A549 (cell line): Measurements from ENCODE around the gene IFITM1.
"Not testable (repeated sequence)": the region's sequence is repeated elsewhere in the genome, so short reads cannot be mapped to it uniquely, and the experiment has no call there.

Experiments
- CBX8 ChIP-seq: fragments of 200-600 bp; sonication (generic); IDR thresholded peaks from 2 replicates; pipeline ENCODE4 v1.6.1; 2016
- CHD2 ChIP-seq: fragments of 150-350 bp; IDR thresholded peaks from 2 replicates; pipeline ENCODE4 v1.6.1; 2014; ENCODE audit warnings: low read length; ENCODE audit not compliant: partially characterized antibody
- CTCF ChIP-seq: fragments of >200 bp; sonication (Bioruptor Twin); formaldehyde crosslinking; IDR thresholded peaks from 3 replicates; pipeline ENCODE4 v1.5.1; 2016
- HOXA7 ChIP-seq: fragments of 250-450 bp; sonication (Bioruptor Pico); IDR thresholded peaks from 2 replicates; pipeline ENCODE4 v1.5.0; 2020; ENCODE audit warnings: mild to moderate bottlenecking, moderate library complexity
- MAFK ChIP-seq: fragments of 450-650 bp; IDR thresholded peaks from 2 replicates; pipeline ENCODE4 v1.6.1; 2014; ENCODE audit not compliant: partially characterized antibody
- REST ChIP-seq: fragments of 200-600 bp; sonication (generic); IDR thresholded peaks from 2 replicates; pipeline ENCODE4 v1.6.1; 2016; ENCODE audit warnings: antibody characterized with exemption, mild to moderate bottlenecking, moderate library complexity
- TF ChIP-seq, protein P1 (sequence below): fragments of 150-350 bp; IDR thresholded peaks from 2 replicates; pipeline ENCODE4 v1.6.1; 2014; ENCODE audit warnings: low read depth, mild to moderate bottlenecking, low read length
- TF ChIP-seq, protein P2 (sequence below): IDR thresholded peaks from 2 replicates; pipeline ENCODE4 v1.6.1; 2012; ENCODE audit warnings: low read depth, borderline replicate concordance
- TF ChIP-seq, protein P3 (sequence below): IDR thresholded peaks from 2 replicates; pipeline ENCODE4 v1.6.1; 2012

GRCh38 chr11:308740-309665 lies 4.8 kb upstream of the IFITM1 start:
- not testable (repeated sequence) for TF ChIP-seq CTCF; MAFK; CHD2; REST; HOXA7 (CRISPR knock-in tag); CBX8
- TF ChIP-seq, protein P1, sequence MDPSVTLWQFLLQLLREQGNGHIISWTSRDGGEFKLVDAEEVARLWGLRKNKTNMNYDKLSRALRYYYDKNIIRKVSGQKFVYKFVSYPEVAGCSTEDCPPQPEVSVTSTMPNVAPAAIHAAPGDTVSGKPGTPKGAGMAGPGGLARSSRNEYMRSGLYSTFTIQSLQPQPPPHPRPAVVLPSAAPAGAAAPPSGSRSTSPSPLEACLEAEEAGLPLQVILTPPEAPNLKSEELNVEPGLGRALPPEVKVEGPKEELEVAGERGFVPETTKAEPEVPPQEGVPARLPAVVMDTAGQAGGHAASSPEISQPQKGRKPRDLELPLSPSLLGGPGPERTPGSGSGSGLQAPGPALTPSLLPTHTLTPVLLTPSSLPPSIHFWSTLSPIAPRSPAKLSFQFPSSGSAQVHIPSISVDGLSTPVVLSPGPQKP = not testable (repeated sequence)
- TF ChIP-seq, protein P2, sequence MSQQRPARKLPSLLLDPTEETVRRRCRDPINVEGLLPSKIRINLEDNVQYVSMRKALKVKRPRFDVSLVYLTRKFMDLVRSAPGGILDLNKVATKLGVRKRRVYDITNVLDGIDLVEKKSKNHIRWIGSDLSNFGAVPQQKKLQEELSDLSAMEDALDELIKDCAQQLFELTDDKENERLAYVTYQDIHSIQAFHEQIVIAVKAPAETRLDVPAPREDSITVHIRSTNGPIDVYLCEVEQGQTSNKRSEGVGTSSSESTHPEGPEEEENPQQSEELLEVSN = not testable (repeated sequence)
- TF ChIP-seq, protein P3, sequence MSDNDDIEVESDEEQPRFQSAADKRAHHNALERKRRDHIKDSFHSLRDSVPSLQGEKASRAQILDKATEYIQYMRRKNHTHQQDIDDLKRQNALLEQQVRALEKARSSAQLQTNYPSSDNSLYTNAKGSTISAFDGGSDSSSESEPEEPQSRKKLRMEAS = not testable (repeated sequence)
